ENCODE data around the gene KRT16. TPM values are rescaled to one million over a fixed set of nuclear protein-coding genes. Genes with fewer than 3 reads are reported as not detected.
"Not testable (repeated sequence)": the region's sequence is repeated elsewhere in the genome, so short reads cannot be mapped to it uniquely, and the experiment has no call there.

Gene KRT16
- total RNA-seq, 2 donors from 2014 or later = not detected

DNA sequence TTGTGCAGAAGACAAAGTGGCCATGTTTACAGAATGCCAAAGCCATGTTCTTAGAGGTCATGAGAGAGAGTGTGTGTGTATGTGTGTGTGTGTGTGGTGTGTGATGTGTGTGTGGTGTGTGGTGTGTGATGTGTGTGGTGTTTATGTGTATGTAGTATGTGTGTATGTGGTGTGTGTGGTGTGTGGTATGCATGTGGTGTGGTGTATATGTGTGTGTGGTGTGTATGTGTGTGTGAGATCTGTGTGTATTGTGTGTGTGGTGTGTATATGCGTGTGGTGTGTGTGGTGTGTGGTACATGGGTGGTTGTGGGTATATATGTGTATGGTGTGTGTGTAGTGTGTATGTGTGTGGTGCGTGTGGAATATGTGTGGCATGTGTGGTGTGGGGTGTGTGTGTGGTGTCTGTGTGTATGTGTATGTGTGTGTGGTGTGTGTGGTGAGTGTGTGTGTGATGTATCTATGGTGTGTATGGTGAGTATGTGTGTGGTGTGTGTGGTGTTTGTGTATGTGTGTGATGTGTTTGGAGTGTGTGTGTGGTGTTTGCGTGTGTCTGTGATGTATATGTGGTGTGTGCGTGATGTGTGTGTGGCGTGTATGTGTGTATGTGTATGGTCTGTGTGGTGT, 20.0 kb upstream of the KRT16 start:
- intact Hi-C loops (cut with DNase I) = no loop called here
- DNase-seq (ENCODE audit: low spot score) = no peak

DNA sequence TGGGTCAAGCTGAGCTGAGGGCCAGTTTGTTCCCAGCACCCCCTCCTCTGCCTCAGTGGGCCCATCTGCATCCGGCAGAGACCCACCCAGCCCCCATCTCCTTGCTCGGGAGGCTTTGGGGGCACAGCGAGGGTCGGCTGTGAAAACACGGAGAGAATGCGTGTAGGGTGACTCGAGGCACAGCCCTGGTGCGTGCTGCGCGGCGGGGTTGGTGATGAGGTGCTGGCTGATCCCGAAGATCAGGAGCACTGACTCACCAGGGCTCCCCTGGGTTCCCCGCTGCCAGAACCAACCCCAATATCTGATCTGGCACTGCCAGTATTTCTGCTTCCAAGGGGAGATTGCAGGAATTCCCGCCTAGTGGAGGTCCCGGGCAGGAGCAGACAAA, 19.3 kb upstream of the KRT16 start:
- no peak for DNase-seq (ENCODE audit: low spot score)
- intact Hi-C loops (cut with DNase I) = no loop called here

DNA sequence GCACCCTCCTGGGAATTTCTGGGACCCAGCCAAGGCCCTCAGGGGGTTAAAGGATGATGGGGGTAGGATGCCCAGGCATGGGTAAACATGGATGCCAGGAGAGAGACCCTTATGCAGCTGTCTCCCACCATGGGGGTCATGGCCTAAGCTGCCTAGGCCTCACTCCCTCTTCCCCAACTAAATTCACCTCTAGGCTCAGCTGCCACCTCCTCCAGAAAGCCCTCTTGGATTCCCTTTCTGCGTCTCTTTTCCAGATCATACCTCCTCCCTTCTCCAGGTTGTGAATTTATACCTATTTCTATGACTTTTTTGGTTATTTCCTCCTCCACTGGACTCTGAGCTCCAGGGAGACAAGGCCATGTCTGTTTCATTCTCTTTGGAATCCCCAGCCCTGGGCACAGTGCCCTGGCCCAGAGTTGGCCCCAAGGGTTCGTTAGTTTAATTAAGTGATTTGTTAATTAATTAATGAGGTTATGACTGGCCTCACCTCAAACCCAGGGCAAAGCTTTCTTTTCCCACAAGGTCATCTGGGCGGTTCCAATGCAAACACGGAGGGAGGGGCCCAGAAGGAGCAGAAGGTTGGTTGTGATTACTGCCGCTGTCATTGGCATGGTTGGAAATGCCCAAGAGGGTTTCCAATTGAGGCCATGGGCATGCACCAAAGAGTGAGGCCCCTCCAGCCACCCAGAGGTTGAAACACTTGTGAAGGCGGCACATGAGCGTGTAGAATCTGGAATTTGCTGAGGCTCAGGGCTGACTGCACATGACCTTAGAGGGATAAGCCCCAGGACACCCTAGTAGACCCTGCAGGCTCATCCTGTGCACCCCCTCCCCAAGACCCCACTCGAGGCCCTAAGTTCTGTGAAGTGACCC, 18.7 kb upstream of the KRT16 start:
- intact Hi-C loops (cut with DNase I) = no loop called here
- no peak for DNase-seq (ENCODE audit: low spot score)

DNA sequence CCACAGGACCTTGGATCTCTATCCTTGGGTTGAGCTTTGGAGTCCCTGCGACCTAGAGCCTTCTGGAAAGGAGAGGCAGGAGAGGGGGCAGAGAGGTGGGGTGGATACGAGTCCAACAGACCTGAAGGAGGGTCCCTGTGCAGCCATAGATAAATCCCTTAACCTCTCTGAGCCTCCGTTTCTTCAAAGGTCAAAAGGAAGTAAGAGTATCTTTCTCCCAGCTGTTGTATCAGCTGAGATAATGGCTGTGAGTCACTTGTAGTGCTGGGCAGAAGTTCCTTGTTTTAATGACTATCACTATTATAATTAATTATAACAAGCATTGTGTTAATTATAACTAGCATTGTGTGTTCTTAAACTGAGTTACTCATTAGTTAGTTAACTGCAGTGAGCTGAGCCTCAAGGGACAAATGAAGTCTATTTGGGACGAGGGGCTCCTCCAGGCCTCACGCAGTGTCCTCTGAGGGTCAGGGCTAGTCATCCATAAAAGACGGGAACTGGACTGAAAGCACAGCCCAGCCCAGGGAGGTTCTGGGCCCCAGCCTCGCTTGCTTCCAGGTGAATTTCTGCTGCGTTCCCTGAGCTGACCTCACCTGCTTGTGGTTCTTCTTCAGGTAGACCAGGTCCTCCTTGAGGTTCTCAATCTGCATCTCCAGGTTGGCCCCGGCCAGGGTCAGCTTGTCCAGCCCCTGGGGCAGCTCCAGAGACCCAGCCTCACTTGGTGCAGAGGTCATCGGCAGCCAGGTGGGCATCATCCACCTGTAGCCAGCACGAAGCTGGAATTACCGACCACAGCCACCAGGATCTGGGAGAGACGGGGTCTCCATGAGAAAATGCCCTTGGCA, 17.5 kb upstream of the KRT16 start:
- intact Hi-C loops (cut with DNase I) = no loop called here

DNA sequence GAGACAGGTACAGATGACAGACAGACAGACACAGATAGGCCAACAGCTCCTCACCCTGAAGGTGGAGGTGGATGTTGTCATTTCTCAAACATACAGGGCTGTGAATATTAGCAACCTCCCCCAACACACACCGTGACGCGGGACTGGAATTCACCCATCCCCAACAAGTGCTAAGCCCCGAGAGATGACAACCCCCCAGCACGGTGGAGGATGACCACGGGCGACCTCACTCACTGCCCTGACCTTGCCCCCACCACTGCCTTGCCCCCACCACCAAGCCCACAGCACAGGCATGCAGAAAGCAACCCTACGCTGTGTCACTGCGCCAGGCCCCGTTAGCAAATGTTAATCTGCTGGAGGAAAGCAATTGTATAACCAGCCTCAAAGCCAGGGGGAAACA, 16.7 kb upstream of the KRT16 start:
- DNase-seq (ENCODE audit: low spot score) = no peak
- intact Hi-C loops (cut with DNase I) = no loop called here

More for the DNA sequence above, 17.5 kb upstream of the KRT16 start:
- no peak for DNase-seq (ENCODE audit: low spot score)

DNA sequence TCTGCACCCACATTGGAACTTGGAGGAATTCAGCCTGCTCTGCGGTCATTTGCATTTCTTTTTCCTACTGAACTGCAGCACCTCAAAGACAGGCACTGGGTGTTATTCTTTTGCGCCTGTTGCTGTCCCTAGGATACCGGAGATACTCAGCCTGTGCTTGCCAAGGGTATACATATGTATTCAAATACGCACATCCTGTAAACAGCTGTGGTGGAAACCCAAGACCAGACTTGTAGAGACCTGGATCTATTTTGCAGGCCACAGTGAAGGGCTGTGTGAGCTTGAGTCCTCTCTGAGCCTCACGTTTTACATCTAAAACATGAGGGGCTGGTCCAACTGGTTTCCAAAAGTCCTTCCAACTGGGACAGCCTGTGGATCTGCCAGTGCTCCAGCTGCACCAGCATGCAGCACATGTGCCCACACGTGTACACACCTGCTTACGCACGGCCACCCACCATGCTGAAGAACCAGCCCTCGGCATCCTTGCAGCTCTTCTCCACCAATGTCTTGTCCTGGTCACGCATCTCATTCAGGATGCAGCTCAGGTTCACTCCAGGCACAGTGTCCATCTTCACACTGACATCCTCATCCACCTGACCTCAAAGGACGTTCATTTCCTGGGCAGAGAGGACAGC, 16.2 kb upstream of the KRT16 start:
- DNase-seq (ENCODE audit: low spot score) = peak; percentile 41
- intact Hi-C loops (cut with DNase I) = not testable (repeated sequence)

DNA sequence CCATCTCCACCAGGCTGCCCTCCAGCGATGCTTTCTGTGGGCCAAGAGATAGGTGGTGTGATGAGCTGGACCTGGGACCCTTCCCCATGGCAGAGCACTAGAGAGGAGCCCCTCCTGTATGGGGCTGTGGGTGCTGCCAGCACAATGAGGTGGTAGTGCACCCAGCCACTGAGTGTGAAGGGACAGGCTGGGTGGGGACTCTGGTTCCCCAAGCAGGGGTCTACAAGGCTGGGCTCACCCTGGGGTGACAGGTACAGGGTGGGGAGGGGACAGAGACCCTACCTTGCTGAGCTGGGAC, 15.5 kb upstream of the KRT16 start:
- intact Hi-C loops (cut with DNase I) = not testable (repeated sequence)
- DNase-seq (ENCODE audit: low spot score) = peak; percentile 54

DNA sequence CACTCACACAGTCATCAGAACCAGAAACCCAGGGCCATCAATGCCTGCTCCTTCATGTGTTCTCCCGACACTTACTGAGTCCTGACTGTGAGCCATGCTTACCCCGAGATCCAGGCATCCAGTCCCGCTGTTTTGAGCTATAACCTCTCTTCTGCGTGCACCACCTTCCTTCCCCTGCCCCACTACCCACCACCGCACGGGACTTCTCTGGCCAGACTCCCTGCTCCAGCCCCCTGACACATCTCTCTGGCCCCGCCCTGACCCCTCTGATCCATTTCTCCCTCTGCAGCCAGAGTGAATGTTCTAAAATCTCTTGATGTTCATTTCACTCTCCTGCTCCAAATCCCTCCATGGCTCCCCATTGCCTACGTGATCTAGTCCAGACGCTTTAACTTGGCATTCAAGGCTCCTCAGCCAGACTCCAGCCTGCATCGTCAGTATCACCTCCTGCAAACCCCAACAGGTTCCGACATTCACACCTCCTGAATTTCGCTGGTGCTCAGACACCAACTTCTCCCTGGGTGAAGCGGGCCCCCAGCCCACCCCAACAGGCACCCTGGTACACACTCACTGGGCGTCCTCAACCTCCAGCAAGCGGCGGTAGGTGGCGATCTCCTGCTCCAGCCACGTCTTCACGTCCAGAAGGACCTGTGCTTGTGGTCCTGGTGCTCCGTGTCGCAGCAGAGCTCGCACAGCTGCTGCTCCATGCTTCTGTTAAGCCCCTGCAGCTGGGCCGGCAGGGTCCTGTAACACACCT, 14.9 kb upstream of the KRT16 start:
- peak; percentile 77 for DNase-seq (ENCODE audit: low spot score)
- intact Hi-C loops (cut with DNase I) = no loop called here

DNA sequence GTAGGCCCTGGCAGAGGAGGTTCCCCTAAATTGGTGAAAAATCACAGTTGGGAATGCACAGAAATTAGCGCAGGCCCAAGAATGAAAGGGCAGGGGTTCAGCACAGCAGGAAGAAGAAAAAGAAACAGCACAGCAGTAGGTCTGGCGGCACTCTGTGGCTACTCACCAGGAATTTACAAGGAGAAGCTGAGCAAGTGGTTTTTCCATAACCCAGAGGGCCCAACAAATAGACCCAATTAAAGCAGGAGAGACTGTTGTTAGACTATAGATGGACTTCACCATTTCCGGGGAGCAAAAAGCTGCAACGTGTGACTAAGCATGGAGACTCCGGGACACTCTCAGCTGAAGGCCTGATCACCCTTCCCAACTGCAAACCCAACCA, 14.3 kb upstream of the KRT16 start:
- intact Hi-C loops (cut with DNase I) = not testable (repeated sequence)
- peak; percentile 24 for DNase-seq (ENCODE audit: low spot score)

DNA sequence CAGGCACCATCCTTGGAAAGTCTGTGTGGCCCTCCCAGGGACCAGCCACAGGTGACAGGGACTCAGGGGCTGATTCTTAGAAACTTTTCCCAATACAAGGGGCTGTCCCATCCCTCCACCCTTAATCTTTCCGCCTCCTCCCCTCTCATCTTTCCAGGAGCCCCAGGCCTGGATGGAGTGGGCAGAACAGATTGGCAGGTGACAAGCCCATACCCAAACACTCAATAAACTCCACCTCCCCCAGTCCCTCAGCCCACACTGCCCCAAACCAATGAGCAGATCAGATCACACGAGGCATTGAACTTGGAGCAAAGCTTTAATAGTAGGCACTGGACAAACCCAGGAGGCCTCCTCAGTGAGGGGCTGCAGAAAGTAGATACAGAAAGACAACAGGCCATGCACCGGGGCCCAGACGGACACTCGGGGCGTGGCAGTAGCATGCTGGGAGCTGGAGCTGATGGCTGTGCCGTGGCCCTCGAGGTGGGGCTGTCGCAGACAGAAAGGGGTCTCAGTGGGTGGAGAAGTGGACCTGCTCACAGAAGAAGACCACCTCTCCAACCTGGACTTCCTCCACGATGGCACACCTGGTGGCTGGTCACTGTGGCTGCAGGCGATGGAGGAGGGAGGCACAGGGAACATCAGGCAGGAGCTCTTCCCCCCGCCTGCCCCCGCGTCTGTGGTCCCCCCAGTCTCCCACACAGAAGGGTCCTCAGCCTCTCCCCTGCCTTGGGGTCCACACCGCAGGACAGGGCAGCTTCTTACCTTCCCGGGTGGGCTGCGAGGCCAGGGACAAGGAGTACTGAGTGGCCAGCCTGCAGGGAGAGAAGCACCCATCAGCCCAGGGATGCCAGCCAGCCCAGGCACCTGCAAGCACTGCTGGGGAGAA, 13.7 kb upstream of the KRT16 start:
- peak; percentile 44 for DNase-seq (ENCODE audit: low spot score)
- intact Hi-C loops (cut with DNase I) = not testable (repeated sequence)

DNA sequence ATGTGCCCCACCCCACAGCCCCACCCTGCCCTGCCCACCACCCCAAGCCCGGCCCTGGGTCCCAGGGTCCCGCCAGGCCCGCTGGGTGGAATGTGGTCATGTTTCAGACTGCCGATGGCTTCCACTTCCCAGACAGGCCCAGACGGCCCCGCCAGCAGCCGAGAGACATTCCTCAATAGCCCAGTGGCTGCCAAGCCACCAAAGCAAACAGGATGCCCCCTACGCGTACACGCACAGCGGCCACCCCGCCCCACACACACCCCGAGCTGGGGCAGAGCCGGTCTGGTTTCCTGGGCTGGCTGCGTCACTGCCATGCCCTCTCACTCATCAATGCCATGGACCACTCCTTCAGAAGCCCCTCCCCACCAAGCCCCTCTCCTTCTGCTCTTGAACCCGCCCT, 13.0 kb upstream of the KRT16 start:
- peak; percentile 75 for DNase-seq (ENCODE audit: low spot score)

DNA sequence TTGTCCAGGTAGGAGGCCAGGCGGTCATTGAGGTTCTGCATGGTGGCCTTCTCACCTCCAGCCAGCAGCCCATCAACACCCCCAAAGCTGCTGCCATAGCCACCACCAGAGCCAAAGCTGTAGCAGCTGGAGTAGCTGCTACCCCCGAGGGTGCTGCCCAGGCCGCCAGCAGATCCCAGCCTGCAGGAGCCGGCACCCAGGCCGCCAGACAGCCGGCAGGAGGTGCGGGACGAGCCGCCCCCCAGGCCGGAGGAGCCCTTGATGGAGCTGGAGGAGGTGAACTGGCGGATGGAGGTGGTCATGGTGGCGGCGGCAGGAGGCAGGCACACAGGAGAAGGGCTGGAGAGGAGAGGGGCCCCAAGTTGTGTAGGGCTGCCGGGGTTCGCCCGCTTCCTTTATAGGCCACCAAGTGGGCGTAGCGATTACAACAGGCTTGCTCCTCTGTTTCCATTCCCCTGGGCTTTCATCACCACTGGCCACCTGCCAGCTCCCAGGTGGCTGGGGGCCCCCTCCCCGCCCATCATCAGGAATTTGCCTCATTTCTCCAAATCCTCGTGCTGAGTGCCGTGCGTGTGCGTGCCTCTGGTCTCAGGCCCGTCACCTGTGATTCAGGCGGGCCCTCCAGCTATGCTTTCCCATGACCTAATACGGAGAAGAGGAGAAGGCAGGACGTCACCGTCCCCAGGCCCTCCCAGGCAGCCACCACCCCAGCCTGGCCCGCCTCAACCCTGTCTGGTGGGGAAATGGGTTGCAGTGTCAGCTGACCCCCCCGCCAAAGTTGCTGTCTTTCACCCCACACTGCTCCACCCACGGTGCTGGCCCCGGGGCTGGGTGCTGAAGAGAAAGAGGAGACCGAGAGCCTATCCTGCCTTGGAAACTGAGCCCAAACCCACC, 11.9 kb upstream of the KRT16 start, which contains the start of gene KRT17:
KRT17 (minus strand) TSS at position 368 of the 894 bp plus-strand sequence; CDS start at position 302, 66 bp downstream.
- intact Hi-C loops (cut with DNase I) = no loop called here
- peak; percentile 70 for DNase-seq (ENCODE audit: low spot score)

More for the DNA sequence above, 13.0 kb upstream of the KRT16 start:
- intact Hi-C loops (cut with DNase I) = no loop called here

DNA sequence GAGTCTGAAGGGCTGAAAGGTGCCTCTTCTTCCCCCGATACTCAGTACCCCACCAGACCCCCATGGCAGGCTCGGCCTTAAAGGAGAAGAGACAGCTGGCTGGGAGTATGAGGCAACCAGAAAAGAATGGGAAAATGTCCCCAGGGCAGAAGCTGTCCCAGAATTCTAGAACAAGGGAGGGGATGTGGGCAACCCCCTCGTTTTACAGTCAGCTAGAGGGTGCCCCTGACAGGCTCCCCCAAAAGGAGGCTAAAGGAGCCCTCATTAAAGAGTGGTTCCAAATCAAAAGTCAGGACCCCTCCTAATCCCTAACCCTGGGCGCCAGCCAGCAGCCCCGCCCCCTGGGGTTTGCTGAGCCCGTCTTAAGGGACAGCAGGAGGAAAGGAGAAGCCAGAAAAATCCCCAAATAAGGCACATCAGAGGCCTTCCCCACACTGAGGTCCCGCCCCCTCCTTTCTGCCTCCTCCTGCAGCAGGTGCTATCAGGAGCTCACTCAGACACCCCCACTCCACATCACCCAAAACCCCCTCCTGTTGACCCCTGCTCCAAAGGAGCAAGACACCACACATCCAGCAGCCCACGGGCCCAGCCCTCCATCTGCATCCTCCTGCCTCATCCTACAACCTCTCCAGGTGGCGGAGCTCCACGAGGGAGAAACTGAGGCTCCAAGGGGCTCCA, 10.8 kb upstream of the KRT16 start:
- DNase-seq (ENCODE audit: low spot score) = peak; percentile 64
- intact Hi-C loops (cut with DNase I) = not testable (repeated sequence)

DNA sequence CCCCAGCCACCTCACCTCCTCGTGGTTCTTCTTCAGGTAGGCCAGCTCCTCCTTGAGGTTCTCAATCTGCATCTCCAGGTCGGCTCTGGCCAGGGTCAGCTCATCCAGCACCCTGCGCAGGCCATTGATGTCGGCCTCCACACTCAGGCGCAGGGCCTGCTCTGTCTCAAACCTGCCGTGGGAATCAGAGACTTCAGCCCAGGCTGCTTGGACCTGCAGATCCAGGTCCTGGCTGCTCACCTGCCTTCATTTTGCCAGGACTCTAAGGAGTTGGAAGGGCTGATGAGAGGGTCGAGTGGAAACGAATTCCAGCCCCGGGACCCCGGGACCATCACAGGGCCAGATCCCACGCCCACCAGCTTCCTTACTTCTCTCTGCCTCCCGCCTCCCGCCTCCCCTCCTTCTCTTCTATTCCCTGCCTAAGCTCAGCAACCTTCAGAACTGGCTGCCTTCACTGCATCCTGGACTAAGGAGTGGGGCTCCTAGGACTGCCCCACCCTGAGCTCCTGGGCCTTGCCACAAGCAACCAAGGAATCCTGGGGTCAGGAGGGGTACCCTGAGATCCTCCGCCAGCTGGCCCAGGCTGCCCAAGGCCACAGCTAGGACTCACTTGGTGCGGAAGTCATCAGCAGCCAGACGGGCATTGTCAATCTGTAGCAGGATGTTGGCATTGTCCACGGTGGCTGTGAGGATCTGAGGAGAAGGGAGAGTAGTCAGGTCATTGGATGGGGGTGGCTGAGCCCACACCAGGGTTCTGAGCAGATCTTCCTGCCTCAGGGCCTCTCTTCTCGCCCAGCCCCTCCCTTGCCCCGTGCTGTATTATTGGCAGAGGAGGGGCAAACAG, 10.0 kb upstream of the KRT16 start:
- peak; percentile 45 for DNase-seq (ENCODE audit: low spot score)
- intact Hi-C loops (cut with DNase I) = not testable (repeated sequence)

DNA sequence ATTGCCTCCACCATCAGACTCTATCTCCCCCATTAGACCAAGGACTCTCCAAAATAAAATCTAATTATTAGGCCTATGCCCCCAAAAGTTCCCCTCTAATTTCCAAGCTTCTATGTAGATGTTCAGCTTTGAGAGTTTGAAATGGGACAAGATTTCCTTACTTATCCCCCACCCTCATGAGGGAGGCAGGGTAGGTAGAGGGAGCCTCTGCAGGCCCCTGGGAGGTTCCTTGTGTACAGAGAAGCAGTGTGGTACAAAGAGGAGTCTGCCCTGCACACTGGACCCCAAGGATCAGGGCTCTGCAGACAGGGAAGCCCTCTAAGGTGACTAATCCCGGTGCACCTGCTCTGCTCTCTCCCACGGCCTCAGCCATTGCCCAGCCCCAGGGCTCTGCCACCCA, 9.3 kb upstream of the KRT16 start:
- DNase-seq (ENCODE audit: low spot score) = no peak
- intact Hi-C loops (cut with DNase I) = no loop called here

DNA sequence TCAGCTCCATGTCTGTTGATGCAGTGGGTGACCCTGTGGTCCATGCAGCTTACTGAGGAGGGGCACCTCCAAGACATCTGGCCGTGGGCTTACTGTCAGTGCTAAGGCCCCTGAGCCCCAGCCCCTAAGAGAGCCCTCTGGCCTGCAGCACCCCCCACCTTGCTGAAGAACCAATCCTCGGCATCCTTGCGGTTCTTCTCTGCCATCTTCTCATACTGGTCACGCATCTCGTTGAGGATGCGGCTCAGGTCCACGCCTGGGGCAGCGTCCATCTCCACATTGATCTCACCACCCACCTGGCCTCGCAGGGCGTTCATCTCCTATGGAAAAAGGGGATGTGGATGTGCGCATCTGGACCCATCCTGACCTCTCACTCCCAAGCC, 8.9 kb upstream of the KRT16 start:
- intact Hi-C loops (cut with DNase I) = not testable (repeated sequence)
- DNase-seq (ENCODE audit: low spot score) = peak; percentile 64
